SU-DHL-6 (cell line): ENCODE results near the gene ARVCF.

ENCODE experiments used
- H2AFZ ChIP-seq: fragments of 200-600 bp; sonication (generic); 2 replicates; pipeline ENCODE4 v1.6.1; 2014; ENCODE audit warnings: low read depth, mild to moderate bottlenecking, moderate library complexity, mixed read lengths, antibody characterized with exemption, low read length; ENCODE audit not compliant: severe bottlenecking
- H3F3A ChIP-seq: fragments of 200-600 bp; shearing (Covaris generic); 2 replicates; pipeline ENCODE4 v1.6.0; 2016; ENCODE audit warnings: antibody characterized with exemption, mild to moderate bottlenecking; ENCODE audit not compliant: insufficient read depth
- H3K27ac ChIP-seq: fragments of 200-600 bp; sonication (generic); 2 replicates; pipeline ENCODE4 v1.5.1; 2016; ENCODE audit warnings: low read depth, mild to moderate bottlenecking, low read length, moderate library complexity, mixed read lengths
- H3K27me3 ChIP-seq: fragments of 200-600 bp; sonication (generic), shearing (Covaris generic); 2 replicates; pipeline ENCODE4 v1.6.0; 2014; ENCODE audit warnings: mild to moderate bottlenecking, low read length
- H3K36me3 ChIP-seq: fragments of 200-600 bp; sonication (generic); 2 replicates; pipeline ENCODE4 v1.6.1; 2014; ENCODE audit warnings: mild to moderate bottlenecking, low read length, mixed read lengths
- H3K4me2 ChIP-seq: fragments of 300-600, 200-600 bp; shearing (Covaris generic), sonication (generic); 2 replicates; pipeline ENCODE4 v1.6.0; 2014; ENCODE audit warnings: low read length, low read depth, mild to moderate bottlenecking; ENCODE audit not compliant: poor library complexity, severe bottlenecking
- H3K4me3 ChIP-seq: fragments of 200-600 bp; sonication (generic); 2 replicates; pipeline ENCODE4 v1.5.1; 2014; ENCODE audit warnings: antibody characterized with exemption, low read length, mild to moderate bottlenecking, mixed read lengths; ENCODE audit not compliant: insufficient read depth, poor library complexity, severe bottlenecking
- H3K79me2 ChIP-seq: fragments of 200-600 bp; sonication (generic); 2 replicates; pipeline ENCODE4 v1.6.1; 2014; ENCODE audit warnings: mild to moderate bottlenecking, low read length, moderate library complexity; ENCODE audit not compliant: insufficient read depth
- H3K9ac ChIP-seq: fragments of 200-600 bp; sonication (generic); 2 replicates; pipeline ENCODE4 v1.7.0; 2014; ENCODE audit warnings: mild to moderate bottlenecking, low read length
- H3K9me2 ChIP-seq: fragments of 200-600 bp; sonication (generic); replicated peaks from 2 replicates; pipeline ENCODE4 v1.6.1; 2014; ENCODE audit warnings: low read length; ENCODE audit not compliant: insufficient read depth
- H3K9me3 ChIP-seq: fragments of 200-600 bp; sonication (generic); 2 replicates; pipeline ENCODE4 v1.6.1; 2014; ENCODE audit warnings: low read length, mixed read lengths; ENCODE audit not compliant: insufficient read depth
- H4K20me1 ChIP-seq: fragments of 200-600 bp; sonication (generic); 2 replicates; pipeline ENCODE4 v1.6.1; 2014; ENCODE audit warnings: low read depth, mild to moderate bottlenecking, antibody characterized with exemption, low read length, moderate library complexity, mixed read lengths
- CTCF ChIP-seq: fragments of 200-600 bp; sonication (generic); IDR thresholded peaks from one replicate; pipeline ENCODE4 v1.5.1; 2017; ENCODE audit warnings: antibody characterized with exemption, mild to moderate bottlenecking, low read length, moderate library complexity; ENCODE audit not compliant: insufficient read depth, poor library complexity, severe bottlenecking
- EZH2phosphoT487 ChIP-seq: fragments of 200-600 bp; sonication (generic), shearing (Covaris generic); conservative IDR thresholded peaks from 2 replicates; pipeline ENCODE4 v1.6.1; 2018; ENCODE audit warnings: mild to moderate bottlenecking, antibody characterized with exemption, low read length, moderate library complexity, mixed read lengths

ARVCF gene

GRCh38 chr22:20043997-20044342 is 27.3 kb upstream of the ARVCF start:
- Histone ChIP-seq H3K9me3 (no peaks in the 10 kb centered on the region), H3K9ac (no peak overlapping the region), H3F3A (no peaks in the 10 kb centered on the region), H4K20me1 (no peaks in the 10 kb centered on the region), H3K4me3 (no peak overlapping the region), H3K4me2 (no peak overlapping the region), H3K36me3 (no peaks in the 10 kb centered on the region), H3K9me2 (no peaks in the 10 kb centered on the region), H3K27ac (no peak overlapping the region), H3K27me3 (no peaks in the 10 kb centered on the region), H3K79me2 (no peaks in the 10 kb centered on the region), H2AFZ (no peak overlapping the region)
- no peak for TF ChIP-seq CTCF
- TF ChIP-seq EZH2phosphoT487: no peak

- Histone ChIP-seq H3K4me3 (no peak overlapping the region), H3K4me2 (no peak overlapping the region), H3K27ac (no peak overlapping the region), H3F3A (no peaks in the 10 kb centered on the region), H4K20me1 (no peaks in the 10 kb centered on the region), H2AFZ (no peak overlapping the region), H3K36me3 (no peaks in the 10 kb centered on the region), H3K9me2 (no peaks in the 10 kb centered on the region), H3K9me3 (no peaks in the 10 kb centered on the region), H3K27me3 (no peaks in the 10 kb centered on the region), H3K9ac (no peak overlapping the region), H3K79me2 (no peaks in the 10 kb centered on the region)
- no peak for TF ChIP-seq CTCF
- TF ChIP-seq EZH2phosphoT487: no peak
These were observed 26.7 kb upstream of the ARVCF start for GRCh38 chr22:20043057-20043996.

GRCh38 chr22:20040327-20041200 is 23.9 kb upstream of the ARVCF start:
- Histone ChIP-seq H3K79me2 (no peaks in the 10 kb centered on the region), H4K20me1 (no peaks in the 10 kb centered on the region), H3K9ac (no peak overlapping the region), H3K4me2 (no peak overlapping the region), H3K36me3 (no peaks in the 10 kb centered on the region), H3K4me3 (no peak overlapping the region), H3K27ac (no peak overlapping the region), H3K9me3 (no peaks in the 10 kb centered on the region), H3F3A (no peaks in the 10 kb centered on the region), H2AFZ (no peak overlapping the region), H3K27me3 (no peaks in the 10 kb centered on the region), H3K9me2 (no peaks in the 10 kb centered on the region)
- TF ChIP-seq EZH2phosphoT487: no peak
- TF ChIP-seq CTCF: no peak
